ENCODE data around the gene HOXD1.

HOXD1 gene

GRCh38 chr2:176187899-176188773 lies at the start of gene HOXD1:
Gene HOXD1 (plus strand): TSS chr2:176188668. CDS start chr2:176188802, 134 bp downstream.
- no peak for DNase-seq

- no peak for DNase-seq
These were observed 49.4 kb upstream of the HOXD1 start for GRCh38 chr2:176138923-176139660.

- DNase-seq, result no peak
These were observed 48.6 kb upstream of the HOXD1 start for GRCh38 chr2:176139661-176140512.

GRCh38 chr2:176140513-176141317 lies 47.8 kb upstream of the HOXD1 start:
- peak; percentile 72 for DNase-seq

- no peak for DNase-seq
These were observed 46.2 kb upstream of the HOXD1 start for GRCh38 chr2:176142281-176142680.

- no peak for DNase-seq
These were observed 43.1 kb upstream of the HOXD1 start for GRCh38 chr2:176145085-176145969.

GRCh38 chr2:176146101-176146500 lies 42.4 kb upstream of the HOXD1 start:
- no peak for DNase-seq

GRCh38 chr2:176146645-176147044 lies 41.8 kb upstream of the HOXD1 start:
- DNase-seq, result no peak

- no peak for DNase-seq
These were observed 41.2 kb upstream of the HOXD1 start for GRCh38 chr2:176147210-176147799.

GRCh38 chr2:176147800-176148496 lies 40.5 kb upstream of the HOXD1 start:
- DNase-seq, result no peak

- no peak for DNase-seq
These were observed 39.6 kb upstream of the HOXD1 start for GRCh38 chr2:176148751-176149421.

GRCh38 chr2:176149481-176149938 lies 39.0 kb upstream of the HOXD1 start:
- DNase-seq, result no peak

- no peak for DNase-seq
These were observed 38.4 kb upstream of the HOXD1 start for GRCh38 chr2:176149939-176150583.

- no peak for DNase-seq
These were observed 37.7 kb upstream of the HOXD1 start for GRCh38 chr2:176150584-176151441.

GRCh38 chr2:176151442-176152287 lies 36.8 kb upstream of the HOXD1 start, which contains the start of gene HOXD4:
Gene HOXD4 (plus strand): TSS chr2:176151550. CDS start chr2:176151634, 84 bp downstream.
- no peak for DNase-seq

GRCh38 chr2:176152350-176153181 lies 35.9 kb upstream of the HOXD1 start:
- no peak for DNase-seq

Measured in activated CD4-positive, alpha-beta T cell treated with anti-CD3 and anti-CD28 coated beads, Interleukin-10, Interleukin-2, amounts not matched to agents 100 ng/mL and 50 ng/mL, durations not matched to agents 16 hours and 8 hours (primary cell).